Fibroblast of villous mesenchyme (primary cell): ENCODE results near the gene EVA1A. TPM values are rescaled to one million over a fixed set of nuclear protein-coding genes. Genes with fewer than 3 reads are reported as not detected.

ENCODE experiments used
- DNase-seq: peaks from one replicate; pipeline ENCODE4 v3.0.0-alpha.2; 2010; ENCODE audit warnings: low read depth
- H3K4me3 ChIP-seq: 2 replicates; pipeline ENCODE4 v1.5.1; 2011; ENCODE audit warnings: low read depth, mild to moderate bottlenecking, low read length
- CTCF ChIP-seq: IDR thresholded peaks from 2 replicates; pipeline ENCODE4 v1.5.1; 2012; ENCODE audit warnings: low read depth, mild to moderate bottlenecking, low read length; ENCODE audit not compliant: insufficient read depth
- total RNA-seq: library from RNA; depleted of rRNA; stranded (reverse); fragments of >200 nt; gene quantifications from 2 replicates; pipeline ENCODE4 v1.2.3, GENCODE V29; 2012

The EVA1A gene
- total RNA-seq, 1 donor, result 44.9 TPM

- no peak for DNase-seq
- no peak overlapping the region for H3K4me3 ChIP-seq
- no peak for TF ChIP-seq CTCF
Observed at GRCh38 chr2:75458201-75458600, 102.5 kb downstream of the EVA1A start.

GRCh38 chr2:75456825-75457224, 103.9 kb downstream of the EVA1A start:
- H3K4me3 ChIP-seq, result no peak overlapping the region
- DNase-seq, result no peak
- no peak for TF ChIP-seq CTCF

- no peak for DNase-seq
- TF ChIP-seq CTCF, result no peak
- no peak overlapping the region for H3K4me3 ChIP-seq
Observed at GRCh38 chr2:75456111-75456510, 104.6 kb downstream of the EVA1A start.

- no peak overlapping the region for H3K4me3 ChIP-seq
- no peak for DNase-seq
- TF ChIP-seq CTCF, result no peak
Observed at GRCh38 chr2:75454241-75454620, 106.5 kb downstream of the EVA1A start.

- H3K4me3 ChIP-seq, result no peak overlapping the region
- TF ChIP-seq CTCF, result no peak
- no peak for DNase-seq
Observed at GRCh38 chr2:75453384-75454240, 107.1 kb downstream of the EVA1A start.

- no peak for TF ChIP-seq CTCF
- no peak overlapping the region for H3K4me3 ChIP-seq
- no peak for DNase-seq
Observed at GRCh38 chr2:75450068-75450467, 110.7 kb downstream of the EVA1A start.

GRCh38 chr2:75447176-75447575, 113.6 kb downstream of the EVA1A start:
- no peak for DNase-seq
- no peak overlapping the region for H3K4me3 ChIP-seq
- TF ChIP-seq CTCF, result no peak
